K562 (cell line): Measurements from ENCODE around the gene CELSR1.

Experiments
- BRF2 ChIP-seq: IDR thresholded peaks from 3 replicates; pipeline ENCODE4 v1.6.1; 2011; ENCODE audit warnings: borderline replicate concordance, mild to moderate bottlenecking; ENCODE audit not compliant: insufficient read length, insufficient read depth
- CTCF ChIP-seq, 3 experiments: IDR thresholded peaks in 2 of 3; conservative IDR thresholded peaks in 1 of 3; 2 replicates each; pipeline ENCODE4 v1.5.1; 2011 to 2012; ENCODE audit warnings: low read length in 3 of 3, mild to moderate bottlenecking in 3 of 3, control low read depth in 2 of 3, improper control_type of control experiment in 1 of 3, inconsistent platforms in 1 of 3, low read depth in 1 of 3, mixed read lengths in 1 of 3, moderate library complexity in 1 of 3; ENCODE audit not compliant: insufficient read depth in 2 of 3
- GATAD2A ChIP-seq: fragments of 450-650 bp; IDR thresholded peaks from 2 replicates; pipeline ENCODE4 v1.6.1; 2017
- MYNN ChIP-seq, 2 experiments: sonication (generic); formaldehyde crosslinking in 1 of 2; IDR thresholded peaks; 2 replicates each; pipeline versions ENCODE4 v1.5.0 to v1.6.1; 2016 to 2020; ENCODE audit warnings: antibody characterized with exemption in 1 of 2, missing genetic modification reagents in 1 of 2
- POLR2AphosphoS5 ChIP-seq: IDR thresholded peaks from 2 replicates; pipeline ENCODE4 v1.6.1; 2011; ENCODE audit warnings: mild to moderate bottlenecking, low read depth, low read length, moderate library complexity; ENCODE audit not compliant: control insufficient read depth, insufficient read depth
- SMAD1 ChIP-seq: fragments of 150-350 bp; IDR thresholded peaks from 2 replicates; pipeline ENCODE4 v1.6.1; 2014; ENCODE audit warnings: low read length, low read depth; ENCODE audit not compliant: partially characterized antibody
- SRSF1 ChIP-seq: fragments of 200-400 bp; formaldehyde crosslinking; IDR thresholded peaks from 2 replicates; pipeline ENCODE4 v1.6.1; 2017; ENCODE audit warnings: mild to moderate bottlenecking, low read depth, low read length, moderate library complexity
- TCF7L2 ChIP-seq: fragments of 150-350 bp; IDR thresholded peaks from 2 replicates; pipeline ENCODE4 v1.6.1; 2016; ENCODE audit warnings: low read depth, mild to moderate bottlenecking, low read length, moderate library complexity
- TFAP4 ChIP-seq: sonication (generic); formaldehyde crosslinking; IDR thresholded peaks from 2 replicates; pipeline ENCODE4 v1.8.0; 2022; ENCODE audit warnings: missing genetic modification reagents, mild to moderate bottlenecking, moderate library complexity, borderline replicate concordance
- VEZF1 ChIP-seq: fragments of 200-800 bp; sonication (Bioruptor generic); IDR thresholded peaks from 2 replicates; pipeline ENCODE4 v1.6.1; 2017; ENCODE audit warnings: missing genetic modification characterization, missing compliant biosample characterization
- ZBTB1 ChIP-seq: sonication (generic); formaldehyde crosslinking; IDR thresholded peaks from 2 replicates; pipeline ENCODE4 v1.8.1; 2023; ENCODE audit warnings: missing genetic modification reagents, low read depth, mild to moderate bottlenecking, borderline replicate concordance
- ZNF263 ChIP-seq: sonication (generic); formaldehyde crosslinking; IDR thresholded peaks from 2 replicates; pipeline ENCODE4 v1.8.0; 2022; ENCODE audit warnings: mild to moderate bottlenecking, missing genetic modification reagents, borderline replicate concordance
- ZNF311 ChIP-seq: fragments of 250-450 bp; sonication (Bioruptor Pico); IDR thresholded peaks from 2 replicates; pipeline ENCODE4 v1.4.0; 2020; ENCODE audit warnings: mild to moderate bottlenecking, moderate library complexity
- ZNF830 ChIP-seq: fragments of 250-450 bp; sonication (Bioruptor Pico); IDR thresholded peaks from 2 replicates; pipeline ENCODE4 v1.5.0; 2021; ENCODE audit warnings: mild to moderate bottlenecking

- no peak for TF ChIP-seq TFAP4 (CRISPR knock-in tag)
- no peak for TF ChIP-seq TCF7L2
- TF ChIP-seq CTCF (IDR thresholded peaks at IDR 0.05 in 2 of 3, conservative IDR thresholded peaks at IDR 0.05 in 1 of 3; ENCODE audit: insufficient read depth in 2 of 3, low read depth in 1 of 3, low read length in 3 of 3) = no peak
- no peak for TF ChIP-seq ZNF830 (CRISPR knock-in tag)
- no peak for TF ChIP-seq ZNF263 (CRISPR knock-in tag)
- TF ChIP-seq BRF2 = no peak
- no peak for TF ChIP-seq GATAD2A
- TF ChIP-seq SMAD1 = no peak
- TF ChIP-seq POLR2AphosphoS5 = no peak
- TF ChIP-seq SRSF1 = no peak
- no peak for TF ChIP-seq ZNF311 (CRISPR knock-in tag)
- TF ChIP-seq VEZF1 (CRISPR knock-in tag) = no peak
- TF ChIP-seq MYNN (IDR thresholded peaks at IDR 0.05) = no peak
- no peak for TF ChIP-seq MYNN (CRISPR knock-in tag; IDR thresholded peaks at IDR 0.05)
- no peak for TF ChIP-seq ZBTB1 (CRISPR knock-in tag)
Observed at GRCh38 chr22:46352691-46353386, 184.6 kb downstream of the CELSR1 start.
